GM13977 (cell line): ENCODE results near the gene SPTAN1.
"Not testable (repeated sequence)": the region's sequence is repeated elsewhere in the genome, so short reads cannot be mapped to it uniquely, and the experiment has no call there.

Source experiments
- DNase-seq: peaks from one replicate; pipeline ENCODE4 v3.0.0; 2012; ENCODE audit warnings: low spot score
- CTCF ChIP-seq: IDR thresholded peaks from 2 replicates; pipeline ENCODE4 v1.5.1; 2012; ENCODE audit warnings: mild to moderate bottlenecking, control low read depth; ENCODE audit not compliant: insufficient read depth; ENCODE audit errors: extremely low read depth, missing control alignments
- in situ Hi-C: fragments of 300-500 bp; cut with MboI; formaldehyde crosslinking; loops from one replicate; pipeline ENCODE4 v1.12.0; 2022; ENCODE audit warnings: low sequenced_read_pairs, low pct_unique_long_range_greater_than_20kb, mixed read lengths, inconsistent platforms; ENCODE audit not compliant: unreplicated experiment

SPTAN1 gene

GRCh38 chr9:128637656-128638055 is 85.3 kb downstream of the SPTAN1 start:
- TF ChIP-seq CTCF, result no peak
- in situ Hi-C loops, result no loop called here
- DNase-seq, result no peak

- in situ Hi-C loops, result no loop called here
- no peak for DNase-seq
- no peak for TF ChIP-seq CTCF
These were observed 86.2 kb downstream of the SPTAN1 start for GRCh38 chr9:128638580-128638979.

- no peak for DNase-seq
- no peak for TF ChIP-seq CTCF
- in situ Hi-C loops, result no loop called here
These were observed 88.2 kb downstream of the SPTAN1 start for GRCh38 chr9:128640603-128641002.

- no peak for TF ChIP-seq CTCF
- DNase-seq, result no peak
These were observed 90.4 kb downstream of the SPTAN1 start for GRCh38 chr9:128642675-128643245.

GRCh38 chr9:128643519-128644300 is 91.3 kb downstream of the SPTAN1 start:
- DNase-seq, result peak; percentile 71
- in situ Hi-C loops, result no loop called here
- TF ChIP-seq CTCF, result no peak

More at GRCh38 chr9:128642675-128643245, 90.4 kb downstream of the SPTAN1 start:
- in situ Hi-C loops, result no loop called here

GRCh38 chr9:128648206-128648605 is 95.8 kb downstream of the SPTAN1 start:
- in situ Hi-C loops, DNase-seq: not testable (repeated sequence)
- peak; percentile 35 for TF ChIP-seq CTCF
